Hepatocyte (in vitro differentiated cells): Measurements from ENCODE around the gene SLC48A1.

Experiments
- EZH2 ChIP-seq: fragments of 200-600 bp; sonication (generic); IDR thresholded peaks from 2 replicates; pipeline ENCODE4 v1.6.1; 2016; ENCODE audit warnings: antibody characterized with exemption, mild to moderate bottlenecking, borderline replicate concordance
- TF ChIP-seq, protein P1 (sequence below): fragments of 200-600 bp; sonication (generic); IDR thresholded peaks from 2 replicates; pipeline ENCODE4 v1.5.1; 2016; ENCODE audit warnings: antibody characterized with exemption, mild to moderate bottlenecking; ENCODE audit not compliant: poor library complexity

DNA sequence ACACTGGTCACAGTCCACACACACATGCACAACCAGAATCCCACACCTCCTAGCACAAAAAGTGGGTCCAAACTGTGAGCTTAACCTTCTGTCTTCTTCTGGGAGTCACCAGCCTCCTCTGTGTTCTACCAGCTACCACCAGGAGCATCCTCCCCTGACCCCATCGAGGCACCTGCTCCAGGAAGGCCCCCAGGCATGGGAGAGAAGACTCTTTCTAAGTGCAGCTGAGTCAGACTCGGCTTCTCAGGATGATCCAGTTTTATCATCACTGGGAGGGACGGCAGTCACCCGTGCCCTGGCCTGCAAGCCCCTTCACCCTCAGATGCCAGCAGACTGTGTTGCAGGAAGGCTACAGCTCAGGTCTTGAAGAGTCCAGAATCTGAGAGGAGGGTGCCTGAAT is 39.9 kb upstream of the SLC48A1 start:
- TF ChIP-seq EZH2: no peak
- TF ChIP-seq, protein P1, sequence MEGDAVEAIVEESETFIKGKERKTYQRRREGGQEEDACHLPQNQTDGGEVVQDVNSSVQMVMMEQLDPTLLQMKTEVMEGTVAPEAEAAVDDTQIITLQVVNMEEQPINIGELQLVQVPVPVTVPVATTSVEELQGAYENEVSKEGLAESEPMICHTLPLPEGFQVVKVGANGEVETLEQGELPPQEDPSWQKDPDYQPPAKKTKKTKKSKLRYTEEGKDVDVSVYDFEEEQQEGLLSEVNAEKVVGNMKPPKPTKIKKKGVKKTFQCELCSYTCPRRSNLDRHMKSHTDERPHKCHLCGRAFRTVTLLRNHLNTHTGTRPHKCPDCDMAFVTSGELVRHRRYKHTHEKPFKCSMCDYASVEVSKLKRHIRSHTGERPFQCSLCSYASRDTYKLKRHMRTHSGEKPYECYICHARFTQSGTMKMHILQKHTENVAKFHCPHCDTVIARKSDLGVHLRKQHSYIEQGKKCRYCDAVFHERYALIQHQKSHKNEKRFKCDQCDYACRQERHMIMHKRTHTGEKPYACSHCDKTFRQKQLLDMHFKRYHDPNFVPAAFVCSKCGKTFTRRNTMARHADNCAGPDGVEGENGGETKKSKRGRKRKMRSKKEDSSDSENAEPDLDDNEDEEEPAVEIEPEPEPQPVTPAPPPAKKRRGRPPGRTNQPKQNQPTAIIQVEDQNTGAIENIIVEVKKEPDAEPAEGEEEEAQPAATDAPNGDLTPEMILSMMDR: no peak
